Stimulated activated CD8-positive, alpha-beta memory T cell treated with anti-CD3 and anti-CD28 coated beads, Interleukin-12 subunit alpha, Interleukin-12 subunit beta, amount 100 ng/mL, for 1 hour (primary cell): Measurements from ENCODE around the gene PBXIP1.

Experiments used
- DNase-seq: peaks from one replicate; pipeline ENCODE4 v3.0.0-alpha.2; 2020; ENCODE audit warnings: low read depth

PBXIP1 gene

GRCh38 chr1:154972517-154973343 is 16.8 kb upstream of the PBXIP1 start:
- no peak for DNase-seq

GRCh38 chr1:154972213-154972516 is 16.3 kb upstream of the PBXIP1 start:
- no peak for DNase-seq

DNA sequence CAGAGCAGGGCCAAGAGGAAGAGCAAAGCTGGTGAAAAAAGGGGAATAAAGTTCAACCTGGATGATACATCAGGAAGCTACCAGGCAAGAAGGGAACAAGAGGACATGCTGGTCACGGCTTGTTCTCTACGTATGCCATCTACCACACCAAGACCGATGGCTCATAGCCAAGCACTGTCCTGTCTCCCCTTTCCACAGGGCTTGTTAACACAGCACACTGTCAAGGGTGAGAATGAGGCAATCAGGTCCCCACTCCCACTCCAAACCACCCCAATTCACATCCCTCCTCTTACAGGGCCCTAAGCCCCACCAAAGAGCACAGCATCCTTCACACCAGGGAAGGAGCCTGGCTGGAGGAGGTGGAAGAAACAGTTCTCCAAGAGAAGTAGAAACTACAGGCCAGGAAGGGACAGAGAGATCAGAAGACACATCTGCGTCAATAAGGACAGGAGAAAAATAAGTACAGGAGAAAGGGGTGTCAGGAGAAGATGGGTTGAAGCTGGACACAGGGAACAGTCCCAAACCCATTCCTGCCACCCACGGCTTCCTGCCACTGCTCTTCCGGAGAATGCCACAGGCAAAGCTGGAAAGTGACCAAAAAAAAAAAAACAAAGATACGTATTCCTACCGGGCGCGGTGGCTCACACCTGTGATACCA is 15.6 kb upstream of the PBXIP1 start:
- DNase-seq, result no peak

- DNase-seq, result no peak
These were observed 14.9 kb upstream of the PBXIP1 start, which contains the start of gene SHC1 for GRCh38 chr1:154970631-154971340. Gene SHC1 (minus strand): TSS chr1:154970747. CDS start chr1:154970526, 221 bp downstream.

- DNase-seq, result no peak
These were observed 14.1 kb upstream of the PBXIP1 start for GRCh38 chr1:154969860-154970452.

- DNase-seq, result no peak
These were observed 13.3 kb upstream of the PBXIP1 start for GRCh38 chr1:154969246-154969645.

GRCh38 chr1:154968731-154969130 is 12.8 kb upstream of the PBXIP1 start:
- no peak for DNase-seq

DNA sequence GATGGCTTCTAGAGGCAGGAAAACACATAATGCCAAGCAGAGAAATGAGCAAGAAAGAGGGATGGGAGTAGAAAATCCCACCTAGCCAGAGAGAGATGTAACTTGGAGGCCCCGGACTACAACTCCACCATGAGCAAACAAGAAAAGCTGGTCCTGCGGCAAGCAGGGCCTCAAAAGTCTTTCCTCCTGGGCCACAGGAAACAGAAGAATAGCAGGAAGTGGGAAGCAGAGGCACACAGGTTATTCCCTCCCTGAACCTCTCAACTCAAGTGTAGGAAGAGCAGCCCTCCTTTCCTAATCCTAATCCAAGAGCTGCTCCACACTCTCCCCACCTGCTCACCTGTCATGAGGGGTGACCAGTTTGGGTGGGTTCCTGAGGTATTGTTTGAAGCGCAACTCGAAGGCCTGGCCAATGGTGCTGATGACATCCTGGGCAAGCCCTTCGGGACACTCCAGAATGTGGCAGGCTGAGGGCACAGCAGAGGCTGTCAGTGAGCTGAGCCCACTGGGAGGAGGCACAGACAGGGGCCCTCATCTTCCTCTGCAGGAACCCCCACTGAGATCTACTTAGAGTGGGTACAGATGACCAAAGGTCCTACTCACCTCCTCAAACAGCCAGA is 11.5 kb upstream of the PBXIP1 start:
- DNase-seq, result no peak

- DNase-seq, result no peak
These were observed 10.2 kb upstream of the PBXIP1 start for GRCh38 chr1:154966111-154966510.

- no peak for DNase-seq
These were observed 8.5 kb upstream of the PBXIP1 start for GRCh38 chr1:154964359-154964758.

DNA sequence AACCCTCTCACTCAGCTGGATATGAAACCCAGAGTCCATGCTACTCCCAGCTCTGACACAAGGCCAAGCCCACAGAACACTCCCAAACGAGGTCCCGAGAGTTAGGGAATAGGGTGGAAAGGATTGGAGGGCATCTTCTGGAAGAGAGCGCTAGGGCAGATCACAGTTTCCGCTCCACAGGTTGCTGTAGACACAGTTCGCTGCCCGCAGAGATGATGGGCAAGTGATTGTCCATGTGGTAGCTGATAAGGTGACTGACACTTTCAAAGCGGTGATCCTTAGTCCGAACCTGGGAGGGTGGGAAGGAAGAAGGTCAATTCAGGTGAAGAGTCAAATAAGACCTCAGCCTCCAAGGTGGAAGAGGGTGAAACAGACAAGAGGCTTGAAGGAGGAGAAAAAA is 7.7 kb upstream of the PBXIP1 start:
- no peak for DNase-seq

DNA sequence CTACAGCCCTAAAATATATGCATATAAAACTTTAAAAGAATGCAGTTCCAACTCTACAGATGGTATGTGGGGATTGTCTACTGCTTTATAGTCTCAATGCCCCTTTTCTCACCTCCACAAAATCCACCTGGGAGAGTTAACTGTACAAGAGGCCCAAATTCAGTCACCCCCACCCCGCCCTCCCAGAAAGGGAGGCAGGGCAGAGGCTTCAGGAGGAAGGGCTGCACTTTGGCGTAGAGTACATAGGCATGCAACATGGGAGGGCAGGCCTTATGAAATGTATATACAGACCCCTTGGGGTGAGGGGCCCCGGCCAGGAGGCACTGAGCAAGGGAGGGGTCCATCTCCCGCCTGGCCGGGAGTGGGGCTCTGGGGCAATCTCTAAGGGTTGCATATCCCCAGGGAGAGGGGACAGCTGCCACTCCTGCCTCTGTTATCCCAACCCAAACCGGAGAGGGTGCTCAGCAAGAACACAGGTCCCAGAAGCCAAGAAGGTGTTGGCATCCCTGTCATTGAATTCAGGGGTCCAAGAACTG is 7.0 kb upstream of the PBXIP1 start:
- no peak for DNase-seq

DNA sequence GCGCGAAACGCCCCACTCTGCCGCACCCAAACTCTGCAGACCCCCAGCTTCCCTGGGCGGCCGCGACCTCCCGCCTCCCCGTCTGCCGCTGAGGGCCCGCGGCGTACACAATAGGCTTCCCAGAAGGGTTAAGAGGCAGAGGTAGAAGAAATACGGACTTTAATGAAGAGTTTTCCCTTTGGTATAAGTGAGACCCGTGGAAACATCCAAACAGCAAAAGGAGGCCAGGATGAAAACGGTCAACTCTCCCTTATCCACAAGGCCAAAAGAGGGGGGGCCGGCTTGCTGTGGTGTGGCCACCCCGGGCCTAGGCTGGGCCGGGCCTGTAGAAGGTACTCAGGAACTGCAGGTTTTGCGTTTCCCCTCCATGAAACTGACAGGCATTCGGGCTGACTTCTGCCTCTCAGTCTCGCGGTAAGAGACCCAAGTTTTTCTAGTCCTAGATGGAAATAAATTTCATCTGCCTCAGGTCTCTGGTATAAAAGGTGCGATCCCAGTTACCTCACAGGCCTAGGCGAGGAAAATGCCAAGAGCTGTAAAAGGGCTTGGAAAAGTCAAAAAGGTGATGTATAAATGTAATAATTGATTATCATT is 6.4 kb upstream of the PBXIP1 start:
- no peak for DNase-seq

- peak; percentile 63 for DNase-seq
These were observed 5.6 kb upstream of the PBXIP1 start, which contains the start of gene PYGO2 for GRCh38 chr1:154961207-154962155. Gene PYGO2 (minus strand): TSS chr1:154961782. CDS start chr1:154961576, 206 bp downstream.

DNA sequence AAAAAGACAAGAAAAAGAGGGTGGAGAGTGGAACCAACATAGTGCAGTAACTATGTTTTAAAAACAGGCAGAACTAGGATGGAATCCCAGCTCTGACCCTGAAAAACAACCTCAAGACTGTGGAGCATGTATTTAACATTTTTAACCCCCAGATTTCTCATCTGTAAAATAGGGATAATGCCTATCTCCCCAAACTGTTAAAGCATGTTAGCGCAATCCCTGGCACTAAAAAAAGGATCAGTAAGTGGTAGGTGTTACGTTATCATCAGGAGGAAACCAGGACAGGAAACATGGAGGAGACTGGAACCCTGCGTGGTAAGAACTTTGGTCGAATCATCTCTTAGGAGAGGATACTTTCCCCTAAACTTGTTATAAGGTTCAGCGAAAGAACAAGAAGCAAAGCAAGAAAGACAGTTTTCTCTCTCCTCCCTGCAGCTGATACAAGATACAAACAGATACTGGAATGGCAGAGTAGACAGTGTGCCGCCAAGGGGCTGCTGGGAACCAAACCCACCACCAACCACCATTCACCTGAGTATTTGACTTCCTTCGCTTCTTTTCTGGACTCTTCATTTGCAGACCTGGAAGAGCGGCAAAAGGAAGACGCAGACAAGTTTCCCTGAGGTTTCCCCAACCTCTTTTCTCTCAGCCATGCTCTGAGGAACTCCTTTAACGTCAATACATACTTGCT is 4.7 kb upstream of the PBXIP1 start:
- no peak for DNase-seq

GRCh38 chr1:154959426-154959780 is 3.5 kb upstream of the PBXIP1 start:
- no peak for DNase-seq

GRCh38 chr1:154958681-154959425 is 3.0 kb upstream of the PBXIP1 start:
- DNase-seq, result no peak

DNA sequence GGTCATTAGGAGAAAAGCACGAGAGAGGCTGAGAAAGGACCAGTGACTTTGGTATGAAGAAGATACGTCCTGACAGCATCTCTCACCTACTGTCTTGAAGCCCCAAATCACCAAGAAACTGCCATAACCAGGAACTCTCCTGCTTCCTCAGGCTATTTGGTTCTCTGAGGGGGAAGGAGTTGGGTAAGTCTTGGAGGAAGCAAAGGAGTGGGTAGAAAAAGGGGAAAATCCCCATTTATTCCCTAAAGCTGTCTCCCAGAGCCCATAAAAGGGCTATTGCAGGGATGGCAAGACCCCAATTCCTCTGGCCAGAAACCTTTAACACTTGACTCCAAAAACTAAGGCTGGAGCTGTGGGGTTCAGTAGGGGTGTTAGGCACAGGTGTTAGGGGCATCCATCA is 2.1 kb upstream of the PBXIP1 start:
- DNase-seq, result no peak

- DNase-seq, result no peak
These were observed 1.3 kb upstream of the PBXIP1 start for GRCh38 chr1:154957091-154957657.
